ENCODE data around the gene TRANK1. TPM values are rescaled to one million over a fixed set of nuclear protein-coding genes. Genes with fewer than 3 reads are reported as not detected.

TRANK1 gene
- total and polyA plus RNA-seq, 2 donors from 2014 or later = 1.2 to 21.4 TPM

DNA sequence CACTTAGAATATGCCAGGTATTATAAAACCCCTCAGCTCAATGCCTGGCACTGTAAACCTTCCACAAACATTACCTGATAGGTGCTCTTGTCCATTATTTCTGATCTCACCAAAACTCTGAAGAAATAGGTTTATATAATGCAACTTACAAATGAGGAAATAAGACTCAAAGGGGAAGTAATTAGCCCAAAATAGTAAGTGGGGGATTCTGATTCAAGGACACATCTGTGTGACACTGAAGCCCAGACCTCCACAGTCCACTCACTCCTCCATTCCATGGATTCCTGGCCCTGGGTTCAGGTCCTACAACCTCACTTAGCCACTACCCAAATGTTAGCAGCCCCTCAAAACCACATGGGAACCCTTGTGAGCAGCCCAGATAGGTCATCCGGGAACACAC is 49.9 kb downstream of the TRANK1 start:
- TF ChIP-seq, protein P1, sequence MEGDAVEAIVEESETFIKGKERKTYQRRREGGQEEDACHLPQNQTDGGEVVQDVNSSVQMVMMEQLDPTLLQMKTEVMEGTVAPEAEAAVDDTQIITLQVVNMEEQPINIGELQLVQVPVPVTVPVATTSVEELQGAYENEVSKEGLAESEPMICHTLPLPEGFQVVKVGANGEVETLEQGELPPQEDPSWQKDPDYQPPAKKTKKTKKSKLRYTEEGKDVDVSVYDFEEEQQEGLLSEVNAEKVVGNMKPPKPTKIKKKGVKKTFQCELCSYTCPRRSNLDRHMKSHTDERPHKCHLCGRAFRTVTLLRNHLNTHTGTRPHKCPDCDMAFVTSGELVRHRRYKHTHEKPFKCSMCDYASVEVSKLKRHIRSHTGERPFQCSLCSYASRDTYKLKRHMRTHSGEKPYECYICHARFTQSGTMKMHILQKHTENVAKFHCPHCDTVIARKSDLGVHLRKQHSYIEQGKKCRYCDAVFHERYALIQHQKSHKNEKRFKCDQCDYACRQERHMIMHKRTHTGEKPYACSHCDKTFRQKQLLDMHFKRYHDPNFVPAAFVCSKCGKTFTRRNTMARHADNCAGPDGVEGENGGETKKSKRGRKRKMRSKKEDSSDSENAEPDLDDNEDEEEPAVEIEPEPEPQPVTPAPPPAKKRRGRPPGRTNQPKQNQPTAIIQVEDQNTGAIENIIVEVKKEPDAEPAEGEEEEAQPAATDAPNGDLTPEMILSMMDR (IDR thresholded peaks at IDR 0.05; ENCODE audit: borderline replicate concordance, extremely low read depth, insufficient read depth) = no peak
- Histone ChIP-seq H3K36me3 (ENCODE audit: control insufficient read depth in 2 of 3, insufficient read depth in 3 of 3, low read length in 3 of 3) (peaks cover 0 to 2% (median 0%) of the 10 kb centered on the region in 3 donors), H3K27me3 (ENCODE audit: control insufficient read depth, insufficient read depth, low read length) (no peaks in the 10 kb centered on the region), H3K4me1 (ENCODE audit: control insufficient read depth in 2 of 3, insufficient read depth in 2 of 3, low read depth in 1 of 3, low read length in 3 of 3) (peaks cover 0 to 3% (median 0%) of the 10 kb centered on the region in 3 donors), H3K4me3 (ENCODE audit: low read length in 3 of 3) (no peak overlapping the region), H3K9ac (ENCODE audit: low read length in 3 of 3) (no peak overlapping the region), H3K9me3 (ENCODE audit: control insufficient read depth in 2 of 3, insufficient read depth in 1 of 3, low read length in 3 of 3) (no peaks in the 10 kb centered on the region), H3K27ac (ENCODE audit: low read depth in 2 of 2, low read length in 2 of 2) (no peak overlapping the region)
- intact Hi-C loops (cut with DNase I) = no loop called here
- FAIRE-seq = no peak
- DNase-seq = no peak

DNA sequence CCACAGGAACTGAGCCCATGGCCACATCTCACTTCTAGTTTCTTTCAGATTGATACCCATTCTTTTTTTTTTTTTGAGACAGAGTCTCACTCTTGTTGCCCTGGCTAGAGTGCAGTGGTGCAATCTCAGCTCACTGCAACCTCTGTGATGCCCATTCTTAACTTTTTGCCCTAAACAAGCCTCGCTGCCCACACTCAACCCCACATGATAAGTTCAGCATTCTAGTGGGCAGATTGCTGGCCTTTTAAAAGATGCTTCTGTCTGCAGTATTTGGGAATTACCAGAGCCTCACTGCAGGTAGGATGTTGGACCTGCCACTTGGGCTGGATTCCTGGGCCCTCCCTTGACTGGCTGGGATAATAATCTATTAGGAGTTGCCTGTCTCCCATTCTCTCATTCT is 51.0 kb downstream of the TRANK1 start:
- H3K9me3 ChIP-seq (ENCODE audit: control insufficient read depth in 2 of 3, insufficient read depth in 1 of 3, low read length in 3 of 3) = no peaks in the 10 kb centered on the region
- TF ChIP-seq, protein P1 (IDR thresholded peaks at IDR 0.05; ENCODE audit: borderline replicate concordance, extremely low read depth, insufficient read depth) = no peak
- H3K9ac ChIP-seq (ENCODE audit: low read length in 3 of 3) = no peak overlapping the region
- peaks cover 0 to 3% (median 0%) of the 10 kb centered on the region in 3 donors for H3K4me1 ChIP-seq (ENCODE audit: control insufficient read depth in 2 of 3, insufficient read depth in 2 of 3, low read depth in 1 of 3, low read length in 3 of 3)
- intact Hi-C loops (cut with DNase I) = no loop called here
- peaks cover 0 to 10% (median 2%) of the 10 kb centered on the region in 3 donors for H3K36me3 ChIP-seq (ENCODE audit: control insufficient read depth in 2 of 3, insufficient read depth in 3 of 3, low read length in 3 of 3)
- FAIRE-seq = no peak
- no peak overlapping the region for H3K27ac ChIP-seq (ENCODE audit: low read depth in 2 of 2, low read length in 2 of 2)
- H3K27me3 ChIP-seq (ENCODE audit: control insufficient read depth, insufficient read depth, low read length) = no peaks in the 10 kb centered on the region
- DNase-seq = no peak
- no peak overlapping the region for H3K4me3 ChIP-seq (ENCODE audit: low read length in 3 of 3)

DNA sequence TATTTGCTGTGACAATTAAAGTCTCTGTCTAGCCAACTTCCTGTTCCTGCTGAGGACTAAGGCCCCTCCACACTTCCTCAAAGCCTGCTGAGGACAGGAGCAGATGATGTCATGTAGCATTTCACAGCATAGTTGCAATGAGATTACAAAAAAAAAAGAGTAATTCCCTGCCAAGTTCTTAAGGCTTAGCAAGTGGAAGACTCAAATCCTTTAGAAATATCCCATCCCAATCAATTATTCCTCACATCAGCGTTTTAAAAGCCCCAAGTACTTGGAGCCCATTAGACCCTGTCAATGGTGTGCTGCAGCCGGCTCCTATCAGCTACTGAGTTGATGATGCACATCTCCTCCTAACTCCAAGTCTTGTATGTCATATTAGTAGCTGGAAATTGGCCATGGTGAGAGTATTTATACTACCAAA is 51.7 kb downstream of the TRANK1 start:
- DNase-seq = peak in 2 of 5 donors; percentile 37 to 84
- FAIRE-seq = peak; percentile 42
- no peak overlapping the region for H3K27ac ChIP-seq (ENCODE audit: low read depth in 2 of 2, low read length in 2 of 2)
- no peak overlapping the region for H3K9ac ChIP-seq (ENCODE audit: low read length in 3 of 3)
- TF ChIP-seq, protein P1 (IDR thresholded peaks at IDR 0.05; ENCODE audit: borderline replicate concordance, extremely low read depth, insufficient read depth) = no peak
- H3K27me3 ChIP-seq (ENCODE audit: control insufficient read depth, insufficient read depth, low read length) = no peaks in the 10 kb centered on the region
- intact Hi-C loops (cut with DNase I) = no loop called here
- no peak overlapping the region for H3K4me3 ChIP-seq (ENCODE audit: low read length in 3 of 3)
- H3K9me3 ChIP-seq (ENCODE audit: control insufficient read depth in 2 of 3, insufficient read depth in 1 of 3, low read length in 3 of 3) = no peaks in the 10 kb centered on the region
- H3K4me1 ChIP-seq (ENCODE audit: control insufficient read depth in 2 of 3, insufficient read depth in 2 of 3, low read depth in 1 of 3, low read length in 3 of 3) = peaks cover 0 to 3% (median 0%) of the 10 kb centered on the region in 3 donors
- H3K36me3 ChIP-seq (ENCODE audit: control insufficient read depth in 2 of 3, insufficient read depth in 3 of 3, low read length in 3 of 3) = peaks cover 0 to 10% (median 2%) of the 10 kb centered on the region in 3 donors
